NCI-H2107 treated with DMSO at 0.1 percent for 48 hours (cell line): ENCODE data around the gene SLC16A1.
"Not testable (repeated sequence)": the region's sequence is repeated elsewhere in the genome, so short reads cannot be mapped to it uniquely, and the experiment has no call there.

Source experiments
- DNase-seq: peaks from one replicate; lab custom pipeline; 2025; ENCODE audit not compliant: unreplicated experiment; lab: John Stamatoyannopoulos, UW

The SLC16A1 gene

DNA sequence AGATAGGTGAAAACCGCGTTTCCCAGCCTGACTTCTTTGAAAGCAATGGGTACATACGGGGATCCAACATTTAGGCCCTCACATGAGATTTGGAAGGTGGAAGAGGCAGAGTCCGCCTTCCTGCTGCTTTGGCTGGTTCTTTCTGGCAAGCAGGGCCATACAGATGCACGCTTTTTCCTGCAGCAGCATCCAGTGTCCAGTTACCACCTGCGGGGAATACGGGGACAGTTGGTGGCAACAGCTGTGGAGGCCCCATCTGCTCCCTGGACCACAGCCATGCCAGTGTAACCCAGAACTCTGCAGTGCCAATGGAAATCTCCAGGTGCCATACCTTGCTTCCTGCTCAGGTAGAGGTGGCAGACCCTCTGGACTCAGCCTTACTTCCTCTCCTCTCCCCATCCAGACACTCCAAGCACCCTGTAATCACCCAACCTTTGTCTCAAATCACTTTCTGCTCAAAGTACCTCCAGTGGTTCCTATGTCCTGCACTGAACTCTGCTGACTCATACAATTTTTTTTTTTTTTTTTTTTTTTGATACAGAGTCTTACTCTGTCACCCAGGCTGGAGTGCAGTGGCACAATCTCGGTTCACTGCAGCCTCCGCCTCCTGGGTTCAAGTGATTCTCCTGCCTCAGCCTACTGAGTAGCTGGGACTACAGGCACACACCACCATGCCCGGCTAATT is 68.3 kb downstream of the SLC16A1 start:
- no peak for DNase-seq

DNA sequence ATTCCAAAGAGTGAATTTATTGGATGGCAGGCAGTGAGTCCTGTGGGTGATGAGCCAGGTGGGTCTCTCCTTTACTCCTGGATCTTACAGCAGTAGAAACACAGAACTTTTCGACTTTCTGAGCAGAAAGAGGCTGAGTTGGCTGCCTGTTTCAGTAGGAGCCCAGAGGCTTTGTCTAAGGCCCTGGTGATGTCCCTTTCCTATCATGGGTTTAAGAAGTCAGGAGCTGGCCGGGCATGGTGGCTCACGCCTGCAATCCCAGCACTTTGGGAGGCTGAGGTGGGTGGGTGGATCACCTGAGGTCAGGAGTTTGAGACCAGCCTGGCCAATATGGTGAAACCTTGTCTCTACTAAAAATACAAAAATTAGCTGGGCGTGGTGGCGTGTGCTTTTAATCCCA is 71.0 kb downstream of the SLC16A1 start:
- DNase-seq, result not testable (repeated sequence)

DNA sequence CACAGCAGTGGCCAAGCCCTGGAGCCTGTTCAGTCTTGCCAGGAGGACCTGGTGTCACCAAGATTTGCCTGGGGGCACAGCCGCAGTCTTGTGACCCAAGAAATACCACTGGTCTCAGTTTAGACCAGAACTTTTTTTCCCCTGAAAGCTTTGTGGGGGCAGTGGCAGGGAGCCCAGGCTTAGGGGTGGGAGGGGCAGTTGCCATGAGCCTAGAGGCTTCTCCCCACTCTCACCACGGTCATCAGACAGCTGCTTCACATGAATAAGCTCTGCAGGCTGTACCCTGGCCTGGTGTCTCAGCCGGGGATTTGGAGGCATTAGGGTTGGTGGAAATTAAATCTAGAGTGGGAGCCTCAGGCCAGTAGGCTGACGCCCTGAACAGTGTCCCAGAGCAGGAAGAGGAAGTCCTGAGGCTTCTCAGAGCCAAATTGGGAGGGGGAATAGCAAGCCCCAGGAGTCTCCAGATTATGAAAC is 73.7 kb downstream of the SLC16A1 start:
- DNase-seq, result no peak

DNA sequence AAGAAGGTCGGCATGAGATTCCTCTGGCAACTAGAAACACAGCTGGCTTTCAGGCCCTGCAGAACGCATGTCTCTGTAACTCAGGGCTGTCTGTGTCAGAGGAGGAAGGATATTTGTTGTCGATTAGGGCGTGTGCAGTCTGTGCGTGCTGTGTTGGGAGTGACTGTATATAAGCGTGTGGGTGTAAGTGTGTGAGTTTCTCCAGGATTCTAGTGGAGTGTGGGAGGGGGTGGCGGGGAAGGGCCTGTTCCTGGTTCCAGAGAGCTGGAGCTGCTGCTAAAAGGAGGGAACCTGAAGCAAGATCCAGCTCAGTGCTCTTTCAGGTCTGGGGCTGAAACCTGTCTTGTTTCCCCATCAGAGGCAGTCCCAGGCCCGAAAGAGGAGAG is 74.3 kb downstream of the SLC16A1 start:
- no peak for DNase-seq

DNA sequence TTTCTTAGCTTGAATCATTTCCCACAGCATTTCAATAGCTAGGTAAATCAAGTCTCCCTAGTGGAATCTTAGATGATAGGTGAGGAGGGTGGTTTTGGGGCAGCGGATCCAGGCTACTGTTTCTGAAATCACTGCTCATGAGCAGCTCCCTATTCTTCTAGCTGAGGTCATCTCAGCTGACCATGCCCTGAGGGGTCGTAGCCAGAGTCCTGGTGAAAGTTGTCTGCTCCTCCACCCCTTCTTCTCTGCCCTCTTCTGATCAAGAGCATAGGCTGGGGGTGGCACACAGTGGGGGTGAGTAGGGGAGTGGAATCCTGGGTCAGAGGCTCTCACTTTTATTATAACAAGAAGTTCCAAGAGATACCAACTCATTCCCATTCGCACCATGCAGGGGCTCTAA is 76.2 kb downstream of the SLC16A1 start:
- DNase-seq, result no peak

DNA sequence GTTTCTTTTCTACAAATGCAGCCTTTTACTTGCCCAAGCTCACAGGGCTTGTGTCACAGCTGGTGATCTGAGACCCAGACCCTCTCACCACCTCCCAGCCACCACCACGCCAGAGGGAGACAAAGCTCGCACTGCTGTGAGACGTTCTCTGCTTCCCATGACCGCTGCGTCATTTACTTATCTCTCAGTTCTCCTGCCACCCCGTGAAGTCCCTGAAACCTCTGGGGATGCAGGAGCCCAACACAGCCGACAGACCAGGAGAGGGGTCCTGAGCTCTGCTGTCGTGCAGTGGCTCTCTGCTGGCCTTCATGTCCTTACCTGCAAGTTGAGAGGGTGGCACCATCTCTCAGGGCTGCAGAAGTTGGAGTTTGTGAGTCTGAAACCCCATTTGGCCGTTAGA is 77.7 kb downstream of the SLC16A1 start:
- no peak for DNase-seq

DNA sequence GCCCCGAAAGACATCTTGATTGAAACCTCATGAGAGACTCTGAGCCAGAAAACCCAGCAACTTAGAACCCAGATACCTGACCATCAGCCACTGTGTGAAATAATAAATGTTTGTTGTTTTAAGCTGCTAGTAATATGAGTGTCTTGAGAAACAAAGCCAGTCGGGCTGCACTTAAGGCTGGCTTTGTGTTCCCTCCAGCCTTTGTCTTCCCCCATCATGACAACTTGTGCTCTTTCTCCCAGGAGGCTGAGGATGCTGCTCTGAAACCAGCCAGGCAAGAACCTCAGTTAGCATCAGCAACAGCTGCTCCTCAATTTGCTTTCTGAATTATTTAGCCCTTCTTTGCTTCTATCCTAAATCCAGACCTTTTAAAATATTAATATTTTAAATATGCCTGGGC is 78.2 kb downstream of the SLC16A1 start:
- DNase-seq, result peak; percentile 59

DNA sequence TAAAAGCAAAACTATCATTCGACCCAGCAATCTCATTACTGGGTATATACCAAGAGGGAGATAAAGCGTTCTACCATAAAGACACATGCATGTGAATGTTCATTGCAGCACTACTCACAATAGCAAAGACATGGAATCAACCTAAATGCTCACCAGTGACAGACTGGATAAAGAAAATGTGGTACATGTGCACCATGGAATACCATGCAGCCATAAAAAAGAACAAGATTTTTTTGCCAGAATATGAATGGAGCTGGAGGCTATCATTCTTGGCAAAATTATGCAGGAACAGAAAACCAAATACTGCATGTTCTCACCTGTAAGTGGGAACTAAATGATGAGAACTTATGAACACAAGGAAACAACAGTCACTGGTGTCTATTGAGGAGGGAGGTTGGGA is 79.7 kb downstream of the SLC16A1 start:
- DNase-seq, result no peak

DNA sequence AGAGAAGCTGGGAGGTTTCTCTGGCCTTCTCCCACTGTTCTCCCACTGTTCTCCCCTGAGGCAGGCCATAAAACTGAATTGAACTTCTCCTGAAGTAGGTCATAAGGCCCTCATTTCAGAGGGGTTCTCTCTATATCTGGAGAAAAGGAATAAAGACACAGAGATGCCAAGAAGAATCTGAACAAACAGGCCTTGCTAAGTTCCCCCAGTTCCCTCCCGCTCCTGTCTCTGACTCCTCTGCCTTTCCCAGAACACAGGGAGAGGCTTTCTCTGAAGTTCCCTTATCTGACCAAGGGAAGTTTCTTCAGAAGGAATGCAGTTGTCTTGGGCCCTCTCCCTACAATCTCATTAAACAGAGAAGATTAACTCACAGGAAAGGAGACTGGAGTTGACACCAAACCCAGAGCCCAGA is 83.4 kb downstream of the SLC16A1 start:
- DNase-seq, result no peak

DNA sequence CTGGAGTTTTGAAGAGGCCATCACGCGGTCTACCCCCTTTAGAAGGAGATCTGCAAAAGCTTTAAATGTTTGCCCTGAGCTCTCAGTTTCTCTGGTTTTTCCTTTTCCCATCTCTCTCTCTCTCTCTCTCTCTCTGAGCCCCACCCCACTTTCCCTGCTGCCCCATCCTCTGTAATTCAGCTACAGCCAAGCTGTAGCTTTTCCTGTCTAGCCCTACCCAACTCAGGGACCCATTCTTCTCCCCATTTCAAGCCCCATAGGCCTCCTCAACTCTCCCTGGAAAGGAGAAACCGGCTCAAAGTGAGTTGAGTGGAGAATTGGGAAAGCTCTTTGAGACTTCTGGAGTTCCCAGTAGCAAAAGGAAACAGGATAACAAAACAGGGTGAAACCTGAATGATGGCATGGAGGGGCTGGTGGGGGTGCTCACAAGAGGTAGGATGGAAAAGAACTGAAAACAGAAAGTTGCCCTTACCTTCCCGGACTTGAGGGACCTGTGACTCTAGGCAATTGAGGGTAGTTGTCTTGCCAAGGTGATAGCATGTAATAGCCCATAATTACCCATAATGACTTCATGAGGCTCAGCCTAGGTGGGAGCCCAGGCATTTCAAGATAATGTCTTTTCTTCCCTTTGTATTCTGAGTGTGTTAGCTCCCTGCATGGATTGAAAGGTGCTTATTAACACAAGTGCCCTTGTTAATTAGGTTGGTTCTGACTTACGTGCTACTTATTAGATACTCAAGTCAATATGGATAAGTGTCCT is 84.9 kb downstream of the SLC16A1 start:
- peak; percentile 16 for DNase-seq

DNA sequence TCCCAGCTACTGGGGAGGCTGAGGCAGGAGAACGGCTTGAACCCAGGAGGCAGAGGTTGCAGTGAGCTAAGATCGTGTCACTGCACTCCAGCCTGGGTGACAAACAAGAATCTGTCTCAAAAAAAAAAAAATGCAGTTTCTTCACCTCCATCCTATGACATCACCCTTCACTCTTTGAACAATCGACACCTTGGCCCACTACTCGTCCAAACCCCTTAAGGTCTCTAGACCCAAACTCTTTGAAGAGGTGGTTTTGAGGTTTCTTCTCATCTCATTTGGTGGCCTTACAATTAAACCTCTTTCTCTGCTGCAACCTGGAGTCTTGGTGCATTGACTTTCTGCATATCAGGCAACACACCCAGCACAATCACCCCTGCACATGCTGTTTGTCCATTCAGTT is 86.1 kb downstream of the SLC16A1 start:
- no peak for DNase-seq

DNA sequence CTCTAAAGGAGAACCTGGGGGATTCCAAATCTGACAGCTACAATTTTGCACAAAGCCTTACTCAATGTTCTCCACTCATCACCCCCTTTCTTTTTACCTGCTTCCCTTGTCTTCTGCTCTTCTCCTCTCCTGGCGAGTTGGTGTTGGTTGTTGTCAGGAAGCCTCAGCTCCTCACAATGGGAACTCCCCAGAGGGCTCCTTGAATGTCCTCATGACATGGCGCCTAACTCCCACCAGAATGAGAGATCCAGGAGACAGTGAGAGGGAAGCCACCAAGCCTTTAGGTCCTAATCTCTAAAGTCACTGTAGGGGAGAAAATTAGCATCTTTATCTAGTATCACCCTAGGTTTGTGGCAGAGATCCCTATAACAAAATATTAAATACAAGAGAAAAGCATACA is 87.8 kb downstream of the SLC16A1 start:
- DNase-seq, result no peak

DNA sequence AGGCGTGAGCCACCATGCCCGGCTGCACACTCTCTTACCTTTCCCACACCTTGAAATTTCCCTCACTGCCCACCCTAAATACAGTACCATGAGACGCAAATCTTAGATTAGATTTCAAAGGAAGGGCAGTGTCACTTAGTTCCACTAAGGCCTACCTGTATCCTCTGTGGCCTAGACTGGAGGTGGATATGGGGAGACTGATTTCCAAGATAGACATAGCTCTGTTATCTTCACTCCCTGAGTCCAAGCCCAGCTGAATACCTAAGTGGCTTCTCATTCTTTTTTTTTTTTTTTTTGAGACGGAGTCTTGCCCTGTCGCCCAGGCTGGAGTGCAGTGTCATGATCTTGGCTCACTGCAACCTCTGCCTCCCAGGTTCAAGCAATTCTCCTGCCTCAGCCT is 89.0 kb downstream of the SLC16A1 start:
- DNase-seq, result no peak

DNA sequence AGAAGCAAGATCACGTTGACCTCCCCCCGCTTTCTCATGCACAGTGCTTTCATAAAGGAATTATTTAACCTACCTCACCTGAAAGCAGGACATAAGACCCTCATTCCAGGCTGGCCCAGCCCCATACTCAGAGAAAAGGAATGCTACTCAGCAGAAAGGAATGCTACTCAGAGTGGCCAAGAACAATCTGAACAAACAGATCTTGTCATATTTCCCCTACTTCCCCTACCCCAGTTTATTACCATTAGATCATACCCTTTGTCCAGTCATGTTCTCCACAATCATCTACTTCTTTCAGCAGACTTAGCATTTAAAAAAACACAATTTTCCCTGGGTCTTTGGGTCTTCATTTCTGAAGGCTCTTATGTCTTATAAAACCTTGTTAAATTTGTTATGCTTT is 89.8 kb downstream of the SLC16A1 start:
- DNase-seq, result no peak

DNA sequence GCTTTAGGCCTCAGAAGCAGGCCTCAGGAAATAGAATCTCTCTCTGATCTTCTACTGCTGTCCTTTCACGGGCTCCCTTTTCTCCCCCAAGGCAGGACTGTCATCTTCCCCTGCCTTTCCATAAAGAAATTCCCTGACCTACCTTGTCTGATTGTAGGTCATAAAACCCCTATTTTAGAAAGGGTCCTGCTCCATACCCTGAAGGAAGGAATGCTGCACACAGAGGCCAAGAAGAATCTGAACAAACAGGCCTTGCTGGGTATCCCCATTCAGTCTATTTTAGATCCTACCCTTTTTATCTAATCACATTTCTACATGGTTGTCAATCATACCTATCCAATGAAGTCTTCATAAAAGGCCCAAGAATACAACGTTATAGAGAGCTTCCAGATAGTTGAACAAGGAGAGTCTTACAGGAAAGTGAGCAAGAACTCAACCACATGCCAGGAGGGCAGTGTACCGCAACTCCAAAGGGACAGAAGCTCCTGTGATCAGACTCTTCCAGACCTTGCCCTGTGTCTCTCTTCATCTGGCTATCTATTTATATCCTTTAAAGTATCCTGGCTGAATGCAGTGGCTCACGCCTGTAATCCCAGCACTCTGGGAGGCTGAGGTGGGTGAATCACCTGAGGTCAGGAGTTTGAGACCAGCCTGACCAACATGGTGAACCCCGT is 93.1 kb downstream of the SLC16A1 start:
- DNase-seq, result no peak
